GM12878 (cell line): ENCODE data around the gene ALDOB. TPM values are rescaled to one million over a fixed set of nuclear protein-coding genes. Genes with fewer than 3 reads are reported as not detected.

Source experiments
- ATAC-seq: fragments of 200-7000 bp; cut with Tn5 transposase; 3 replicates; pipeline ENCODE4 v1.9.1; 2020; ENCODE audit warnings: mild to moderate bottlenecking, moderate library complexity
- BruUV-seq: library from RNA; stranded (reverse); fragments of 400-500 nt; replicated peaks from 2 replicates; lab custom pipeline; 2021; lab: Mats Ljungman, UMichigan
- CTCF ChIA-PET: fragments of 300-600 bp; sonication (Branson Sonifier 250); formaldehyde crosslinking; extraction: SDS; loops from one replicate; lab custom pipeline; 2021; ENCODE audit warnings: inconsistent platforms; lab: Yijun Ruan, JAX
- POLR2A ChIA-PET: fragments of 350-600 bp; formaldehyde crosslinking; extraction: SDS; loops from one replicate; lab custom pipeline; 2021; ENCODE audit warnings: inconsistent platforms; lab: Charles Lee
- RAD21 ChIA-PET: fragments of 300-600 bp; sonication (Branson Sonifier 250); formaldehyde crosslinking; loops from one replicate; lab custom pipeline; 2023; ENCODE audit warnings: antibody characterized with exemption; ENCODE audit not compliant: unreplicated experiment; lab: Charles Lee
- SMC1A ChIA-PET: fragments of 300-600 bp; sonication (Branson Sonifier 250); formaldehyde crosslinking; loops from one replicate; lab custom pipeline; 2023; ENCODE audit not compliant: unreplicated experiment, uncharacterized antibody; lab: Charles Lee
- DNase-seq: peaks from one replicate; pipeline ENCODE4 v3.0.0-alpha.2; 2011; ENCODE audit warnings: low read depth, low spot score
- FAIRE-seq: peaks from 3 replicates; lab custom pipeline; 2011; peaks lifted over from hg19 to GRCh38; lab: Jason Lieb, UNC
- H2AFZ ChIP-seq: 2 replicates; pipeline ENCODE4 v1.6.0; 2011; ENCODE audit warnings: low read depth, low read length, control low read depth; ENCODE audit not compliant: control insufficient read depth
- H3K27ac ChIP-seq: 2 replicates; pipeline ENCODE4 v1.5.1; 2011; ENCODE audit warnings: control low read depth; ENCODE audit not compliant: control insufficient read depth, insufficient read depth
- H3K27me3 ChIP-seq, 2 experiments: replicated peaks in 1 of 2; 2 replicates each; pipeline versions ENCODE4 v1.6.0 to v1.6.1; 2011; ENCODE audit warnings: low read length in 1 of 2; ENCODE audit not compliant: control insufficient read depth in 2 of 2, insufficient read depth in 2 of 2
- H3K36me3 ChIP-seq, 2 experiments: 2 replicates each; pipeline ENCODE4 v1.5.1; 2011; ENCODE audit warnings: low read length in 1 of 2; ENCODE audit not compliant: control insufficient read depth in 2 of 2, insufficient read depth in 2 of 2
- H3K4me1 ChIP-seq: 2 replicates; pipeline ENCODE4 v1.6.1; 2011; ENCODE audit warnings: mild to moderate bottlenecking, low read length, moderate library complexity, mixed read lengths; ENCODE audit not compliant: control insufficient read depth, insufficient read depth
- H3K4me2 ChIP-seq: 2 replicates; pipeline ENCODE4 v1.6.0; 2011; ENCODE audit warnings: control low read depth; ENCODE audit not compliant: control insufficient read depth, insufficient read depth
- H3K4me3 ChIP-seq: fragments of 200-600 bp; sonication (generic); 2 replicates; pipeline ENCODE4 v1.5.1; 2016
- H3K79me2 ChIP-seq: 2 replicates; pipeline ENCODE4 v1.6.0; 2011; ENCODE audit warnings: low read length; ENCODE audit not compliant: control insufficient read depth, insufficient read depth
- H3K9ac ChIP-seq: 2 replicates; pipeline ENCODE4 v1.8.0; 2011; ENCODE audit warnings: low read length, control low read depth, mixed read lengths; ENCODE audit not compliant: control insufficient read depth, insufficient read depth
- H3K9me3 ChIP-seq: replicated peaks from 3 replicates; pipeline ENCODE4 v1.5.1; 2011; ENCODE audit warnings: mild to moderate bottlenecking, low read length; ENCODE audit not compliant: control insufficient read depth, insufficient read depth
- H4K20me1 ChIP-seq: 2 replicates; pipeline ENCODE4 v1.6.0; 2011; ENCODE audit not compliant: control insufficient read depth, insufficient read depth
- BMI1 ChIP-seq: fragments of 450-650 bp; IDR thresholded peaks from 2 replicates; pipeline ENCODE4 v1.6.1; 2016; ENCODE audit warnings: mild to moderate bottlenecking, moderate library complexity, borderline replicate concordance
- IRF4 ChIP-seq: IDR thresholded peaks from 2 replicates; pipeline ENCODE4 v1.6.1; 2011; ENCODE audit warnings: low read depth, low read length
- POLR2AphosphoS2 ChIP-seq: IDR thresholded peaks from 2 replicates; pipeline ENCODE4 v1.6.1; 2011; ENCODE audit warnings: low read depth, mild to moderate bottlenecking, low read length, improper control_type of control experiment, moderate library complexity
- RAD51 ChIP-seq: fragments of 450-650 bp; IDR thresholded peaks from 2 replicates; pipeline ENCODE4 v1.6.1; 2016; ENCODE audit warnings: moderate library complexity, mild to moderate bottlenecking, inconsistent platforms
- SMARCA5 ChIP-seq: fragments of 450-650 bp; IDR thresholded peaks from 2 replicates; pipeline ENCODE4 v1.6.1; 2017; ENCODE audit warnings: mild to moderate bottlenecking
- SRF ChIP-seq, 2 experiments: IDR thresholded peaks; 2 replicates each; pipeline ENCODE4 v1.6.1; 2011; ENCODE audit warnings: low read depth in 2 of 2, low read length in 2 of 2, mild to moderate bottlenecking in 1 of 2, moderate library complexity in 1 of 2
- YBX1 ChIP-seq: fragments of 450-650 bp; IDR thresholded peaks from 2 replicates; pipeline ENCODE4 v1.6.1; 2016; ENCODE audit warnings: antibody characterized with exemption
- YY1 ChIP-seq: IDR thresholded peaks from 2 replicates; pipeline ENCODE4 v1.6.1; 2011; ENCODE audit warnings: low read depth, mild to moderate bottlenecking, low read length
- WGBS: methylation state at CpG from one replicate; pipeline ENCODE4 v1.1.6; 2016; ENCODE audit warnings: low lambda C conversion rate; ENCODE audit not compliant: insufficient replicate concordance, insufficient coverage; ENCODE audit errors: missing lambda C conversion rate; 5-methylcytosine and 5-hydroxymethylcytosine counted together
- in situ Hi-C: fragments of 300-500 bp; cut with MboI; formaldehyde crosslinking; loops from 9 replicates; pipeline ENCODE4 v1.14.3; 2018; ENCODE audit warnings: mixed read lengths
- intact Hi-C: fragments of 100-400 bp; cut with micrococcal nuclease; formaldehyde crosslinking; loops from one replicate; pipeline ENCODE4 v1.14.2; 2022; ENCODE audit not compliant: unreplicated experiment
- polyA plus RNA-seq, 11 experiments: library from polyadenylated mRNA; depleted of rRNA in 4 of 11; unstranded in 6 of 11; stranded (reverse) in 5 of 11; fragments of >200 nt; fragmentation: Nextera tagmentation in 4 of 11; fragmentation: Illumina TruSeq in 1 of 11; extraction: Ambion mirVana in 4 of 11; extraction: Trizol in 1 of 11; gene quantifications; 1 replicate in 1 of 11; 2 replicates in 10 of 11; pipeline versions ENCODE4 v1.2.1 to v1.2.3, GENCODE V29; 2011 to 2016; ENCODE audit warnings: inconsistent platforms in 2 of 11, missing spikeins in 2 of 11, low read depth in 1 of 11
- total RNA-seq, 4 experiments: library from RNA; depleted of rRNA in 3 of 4; stranded (reverse); fragments of >200 nt in 3 of 4; fragmentation: Illumina TruSeq in 1 of 4; extraction: Trizol in 1 of 4; gene quantifications; 2 replicates each; pipeline versions ENCODE4 v1.2.1 to v1.2.3, GENCODE V29; 2013 to 2021
- TF ChIP-seq, protein P1 (sequence below): fragments of 450-650 bp; formaldehyde crosslinking; IDR thresholded peaks from 2 replicates; pipeline ENCODE4 v1.4.0; 2020; ENCODE audit warnings: mild to moderate bottlenecking, moderate library complexity

The ALDOB gene
- total and polyA plus RNA-seq, 10 of the 15 experiments (the other 5 are each of a cell fraction or from before 2014, with no cell fraction given), result 0.03 to 0.82 (median 0.04) TPM; not detected in 7

- Histone ChIP-seq H3K27me3 (no peaks in the 10 kb centered on the region), H4K20me1 (no peaks in the 10 kb centered on the region), H3K79me2 (no peaks in the 10 kb centered on the region), H3K4me2 (no peak overlapping the region), H3K4me3 (no peak overlapping the region), H3K4me1 (no peaks in the 10 kb centered on the region), H3K27ac (no peak overlapping the region), H3K9ac (no peak overlapping the region), H2AFZ (no peak overlapping the region), H3K36me3 (no peaks in the 10 kb centered on the region), H3K9me3 (no peaks in the 10 kb centered on the region)
- 84% methylated on average over 2 of the region's 2 CpGs for WGBS
- in situ Hi-C loops (no loop called here), intact Hi-C loops (no loop called here)
- ATAC-seq (no peak; the same call in 2 of the 3 replicates), DNase-seq (no peak), FAIRE-seq (no peak)
- RAD21 ChIA-PET, result no interaction called here
- POLR2A ChIA-PET, result no interaction called here
- BruUV-seq, result no TSS peak
- no peak for TF ChIP-seq YY1
- TF ChIP-seq BMI1, result no peak
- TF ChIP-seq IRF4, result no peak
- TF ChIP-seq SMARCA5, result no peak
- TF ChIP-seq POLR2AphosphoS2, result no peak
- TF ChIP-seq YBX1, result no peak
- TF ChIP-seq, protein P1, sequence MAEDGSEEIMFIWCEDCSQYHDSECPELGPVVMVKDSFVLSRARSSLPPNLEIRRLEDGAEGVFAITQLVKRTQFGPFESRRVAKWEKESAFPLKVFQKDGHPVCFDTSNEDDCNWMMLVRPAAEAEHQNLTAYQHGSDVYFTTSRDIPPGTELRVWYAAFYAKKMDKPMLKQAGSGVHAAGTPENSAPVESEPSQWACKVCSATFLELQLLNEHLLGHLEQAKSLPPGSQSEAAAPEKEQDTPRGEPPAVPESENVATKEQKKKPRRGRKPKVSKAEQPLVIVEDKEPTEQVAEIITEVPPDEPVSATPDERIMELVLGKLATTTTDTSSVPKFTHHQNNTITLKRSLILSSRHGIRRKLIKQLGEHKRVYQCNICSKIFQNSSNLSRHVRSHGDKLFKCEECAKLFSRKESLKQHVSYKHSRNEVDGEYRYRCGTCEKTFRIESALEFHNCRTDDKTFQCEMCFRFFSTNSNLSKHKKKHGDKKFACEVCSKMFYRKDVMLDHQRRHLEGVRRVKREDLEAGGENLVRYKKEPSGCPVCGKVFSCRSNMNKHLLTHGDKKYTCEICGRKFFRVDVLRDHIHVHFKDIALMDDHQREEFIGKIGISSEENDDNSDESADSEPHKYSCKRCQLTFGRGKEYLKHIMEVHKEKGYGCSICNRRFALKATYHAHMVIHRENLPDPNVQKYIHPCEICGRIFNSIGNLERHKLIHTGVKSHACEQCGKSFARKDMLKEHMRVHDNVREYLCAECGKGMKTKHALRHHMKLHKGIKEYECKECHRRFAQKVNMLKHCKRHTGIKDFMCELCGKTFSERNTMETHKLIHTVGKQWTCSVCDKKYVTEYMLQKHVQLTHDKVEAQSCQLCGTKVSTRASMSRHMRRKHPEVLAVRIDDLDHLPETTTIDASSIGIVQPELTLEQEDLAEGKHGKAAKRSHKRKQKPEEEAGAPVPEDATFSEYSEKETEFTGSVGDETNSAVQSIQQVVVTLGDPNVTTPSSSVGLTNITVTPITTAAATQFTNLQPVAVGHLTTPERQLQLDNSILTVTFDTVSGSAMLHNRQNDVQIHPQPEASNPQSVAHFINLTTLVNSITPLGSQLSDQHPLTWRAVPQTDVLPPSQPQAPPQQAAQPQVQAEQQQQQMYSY (CRISPR knock-in tag), result no peak
- no peak for TF ChIP-seq SRF (IDR thresholded peaks at IDR 0.05; ENCODE audit: low read depth in 2 of 2, low read length in 2 of 2)
- peak; percentile 40; the same call in 1 of the 2 replicates for TF ChIP-seq RAD51
- CTCF ChIA-PET, result interaction anchor here (1.0 to 1.9 kb wide), 2 partner anchors 11 to 71 kb away, joined by 3 to 6 read pairs; no protein-coding TSS in a partner anchor
- SMC1A ChIA-PET, result interaction anchor here (1.2 to 2.1 kb wide), 3 partner anchors 9 to 57 kb away, joined by 3 to 6 read pairs (median 4); no protein-coding TSS in a partner anchor
Measured at GRCh38 chr9:101381833-101382342, 53.7 kb downstream of the ALDOB start.
